ENCODE results near the gene CA10.

Gene CA10

DNA sequence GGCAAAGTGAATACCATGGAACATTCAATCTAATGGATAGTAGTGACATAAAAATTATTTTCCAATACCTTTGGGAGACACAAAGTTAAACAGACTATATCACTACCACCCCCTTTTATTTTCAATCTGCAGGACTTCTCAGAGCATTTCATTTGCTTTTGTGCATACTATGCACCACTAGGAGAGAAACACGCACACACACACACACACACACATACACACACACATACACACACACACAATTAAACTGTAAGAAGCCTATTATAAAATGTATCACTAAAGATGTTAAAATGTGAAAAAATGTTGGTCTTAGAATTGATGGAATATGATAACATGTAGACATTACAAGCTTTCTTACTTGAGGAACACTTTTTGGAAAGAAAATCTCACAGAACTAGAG lies 331.4 kb downstream of the CA10 start:
- Histone ChIP-seq H3K36me3 (no peaks in the 10 kb centered on the region), H3K4me3 (ENCODE audit: low read depth, low read length) (no peak overlapping the region), H3K27me3 (no peaks in the 10 kb centered on the region), H3K9me3 (no peaks in the 10 kb centered on the region), H3K4me1 (no peaks in the 10 kb centered on the region)
- no peak for DNase-seq
- TF ChIP-seq, protein P1, sequence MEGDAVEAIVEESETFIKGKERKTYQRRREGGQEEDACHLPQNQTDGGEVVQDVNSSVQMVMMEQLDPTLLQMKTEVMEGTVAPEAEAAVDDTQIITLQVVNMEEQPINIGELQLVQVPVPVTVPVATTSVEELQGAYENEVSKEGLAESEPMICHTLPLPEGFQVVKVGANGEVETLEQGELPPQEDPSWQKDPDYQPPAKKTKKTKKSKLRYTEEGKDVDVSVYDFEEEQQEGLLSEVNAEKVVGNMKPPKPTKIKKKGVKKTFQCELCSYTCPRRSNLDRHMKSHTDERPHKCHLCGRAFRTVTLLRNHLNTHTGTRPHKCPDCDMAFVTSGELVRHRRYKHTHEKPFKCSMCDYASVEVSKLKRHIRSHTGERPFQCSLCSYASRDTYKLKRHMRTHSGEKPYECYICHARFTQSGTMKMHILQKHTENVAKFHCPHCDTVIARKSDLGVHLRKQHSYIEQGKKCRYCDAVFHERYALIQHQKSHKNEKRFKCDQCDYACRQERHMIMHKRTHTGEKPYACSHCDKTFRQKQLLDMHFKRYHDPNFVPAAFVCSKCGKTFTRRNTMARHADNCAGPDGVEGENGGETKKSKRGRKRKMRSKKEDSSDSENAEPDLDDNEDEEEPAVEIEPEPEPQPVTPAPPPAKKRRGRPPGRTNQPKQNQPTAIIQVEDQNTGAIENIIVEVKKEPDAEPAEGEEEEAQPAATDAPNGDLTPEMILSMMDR (IDR thresholded peaks at IDR 0.05; ENCODE audit: low read depth, low read length) = no peak

DNA sequence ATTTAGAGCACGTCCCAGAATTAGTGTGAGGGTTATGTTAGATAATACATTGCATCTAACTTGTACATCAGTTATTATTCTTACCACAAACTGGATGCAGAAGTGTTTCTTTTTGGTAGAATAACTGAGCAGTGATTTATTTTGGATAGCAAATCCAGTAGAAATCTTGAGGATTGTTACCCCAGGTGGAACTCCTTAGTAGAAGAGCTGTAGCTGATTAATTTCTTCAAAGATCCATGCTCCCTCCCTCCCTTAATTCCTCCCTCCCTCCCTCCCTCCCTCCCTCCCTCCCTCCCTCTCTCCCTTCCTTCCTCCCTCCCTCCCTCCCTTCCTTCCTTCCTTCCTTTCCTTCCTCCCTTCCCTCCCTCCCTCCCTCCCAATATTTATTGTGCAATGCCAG lies 337.7 kb downstream of the CA10 start:
- H3K4me1 ChIP-seq = 0 out of 2 replicates have a peak, but pooled peaks cover 4% of the 10 kb centered on the region
- no peaks in the 10 kb centered on the region for H3K27me3 ChIP-seq
- H3K9me3 ChIP-seq = no peaks in the 10 kb centered on the region
- TF ChIP-seq, protein P1 (IDR thresholded peaks at IDR 0.05; ENCODE audit: low read depth, low read length) = no peak
- no peak overlapping the region for H3K4me3 ChIP-seq (ENCODE audit: low read depth, low read length)
- no peak for DNase-seq
- H3K36me3 ChIP-seq = no peaks in the 10 kb centered on the region

DNA sequence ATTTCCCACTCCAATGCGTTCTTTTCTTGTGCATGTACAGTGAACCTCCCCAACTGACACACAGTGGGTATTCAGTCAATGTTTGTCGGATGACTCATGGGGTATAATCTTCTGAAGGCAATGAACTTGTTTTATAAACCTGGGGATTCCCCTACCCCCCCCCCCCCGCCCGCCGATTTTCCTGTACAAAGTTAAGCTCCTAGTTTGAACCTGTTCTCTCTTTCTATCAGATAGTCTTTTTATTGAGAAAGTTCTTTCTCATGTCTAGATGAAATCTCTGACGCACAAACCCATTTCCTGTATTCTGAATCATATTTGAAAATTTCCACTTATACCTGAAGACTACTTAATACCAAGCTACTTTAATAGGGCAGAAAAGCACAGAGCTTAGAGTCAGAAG lies 338.3 kb downstream of the CA10 start:
- no peaks in the 10 kb centered on the region for H3K9me3 ChIP-seq
- no peak for DNase-seq
- no peak overlapping the region for H3K4me3 ChIP-seq (ENCODE audit: low read depth, low read length)
- 0 out of 2 replicates have a peak, but pooled peaks cover 4% of the 10 kb centered on the region for H3K4me1 ChIP-seq
- TF ChIP-seq, protein P1 (IDR thresholded peaks at IDR 0.05; ENCODE audit: low read depth, low read length) = no peak
- no peaks in the 10 kb centered on the region for H3K27me3 ChIP-seq
- H3K36me3 ChIP-seq = no peaks in the 10 kb centered on the region

DNA sequence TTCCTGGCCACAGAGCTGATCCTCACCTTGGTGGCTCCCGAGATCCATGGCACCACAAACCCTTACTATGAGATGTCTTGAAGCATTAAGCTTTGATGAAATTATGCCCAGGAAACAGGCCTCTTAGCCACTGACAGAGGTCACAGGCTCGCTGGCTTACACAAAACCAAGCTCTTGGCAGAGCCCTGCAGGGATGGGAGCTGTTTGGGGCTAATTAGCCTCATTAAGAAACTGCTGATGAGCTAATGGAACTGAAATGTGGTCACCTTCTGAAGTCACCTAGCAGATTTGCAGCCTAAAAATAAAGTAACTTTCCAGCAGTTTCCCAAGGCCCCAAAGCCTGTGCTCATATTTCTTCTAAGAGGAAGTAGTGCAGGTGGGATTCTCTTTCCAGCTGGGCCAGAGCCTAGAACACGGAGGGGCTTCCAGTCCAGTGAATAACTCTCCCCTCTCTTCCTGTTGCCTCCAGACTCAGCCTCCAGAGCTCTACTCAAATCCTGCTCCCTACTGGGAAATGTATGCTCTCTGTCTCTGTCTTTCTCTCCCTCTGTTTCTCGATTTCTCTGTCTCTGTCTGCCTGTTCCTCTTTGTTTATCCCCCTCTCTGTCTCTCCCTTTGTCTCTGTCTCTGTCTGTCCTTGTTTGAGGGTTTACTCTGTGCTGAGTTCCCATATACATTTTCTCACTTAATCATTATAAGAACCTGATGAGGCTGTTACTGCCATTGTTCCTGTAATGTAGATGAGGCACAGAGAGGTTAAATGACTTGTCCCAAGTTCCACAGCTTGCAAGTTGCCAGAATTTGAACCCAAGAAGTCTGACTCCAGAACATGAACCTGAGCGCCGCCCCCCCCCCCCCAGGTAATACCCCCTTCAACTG lies 338.9 kb downstream of the CA10 start:
- DNase-seq = no peak
- no peaks in the 10 kb centered on the region for H3K9me3 ChIP-seq
- H3K4me1 ChIP-seq = 0 out of 2 replicates have a peak, but pooled peaks cover 4% of the 10 kb centered on the region
- no peaks in the 10 kb centered on the region for H3K27me3 ChIP-seq
- TF ChIP-seq, protein P1 (IDR thresholded peaks at IDR 0.05; ENCODE audit: low read depth, low read length) = no peak
- H3K4me3 ChIP-seq (ENCODE audit: low read depth, low read length) = no peak overlapping the region
- H3K36me3 ChIP-seq = no peaks in the 10 kb centered on the region

DNA sequence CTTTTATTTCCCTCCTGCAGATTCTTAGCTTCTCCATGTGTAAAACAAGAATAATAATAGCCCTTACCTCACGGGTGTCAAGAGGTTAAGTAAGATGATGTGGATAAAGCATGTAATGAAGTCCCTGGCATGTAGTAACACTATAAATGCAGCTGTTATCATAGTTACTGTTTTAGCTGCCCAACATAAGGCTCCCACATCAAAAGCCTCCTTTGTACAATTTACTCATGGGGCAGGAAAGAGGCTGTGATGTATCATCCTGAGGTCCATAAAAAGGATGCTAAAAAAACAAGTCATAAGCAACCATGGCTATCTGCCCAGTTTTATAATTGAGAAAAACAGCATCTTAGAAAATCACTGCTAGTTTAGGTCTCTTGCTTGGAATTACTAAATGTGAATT lies 339.7 kb downstream of the CA10 start:
- 0 out of 2 replicates have a peak, but pooled peaks cover 4% of the 10 kb centered on the region for H3K4me1 ChIP-seq
- DNase-seq = no peak
- no peak overlapping the region for H3K4me3 ChIP-seq (ENCODE audit: low read depth, low read length)
- no peaks in the 10 kb centered on the region for H3K27me3 ChIP-seq
- H3K9me3 ChIP-seq = no peaks in the 10 kb centered on the region
- H3K36me3 ChIP-seq = no peaks in the 10 kb centered on the region
- TF ChIP-seq, protein P1 (IDR thresholded peaks at IDR 0.05; ENCODE audit: low read depth, low read length) = no peak

DNA sequence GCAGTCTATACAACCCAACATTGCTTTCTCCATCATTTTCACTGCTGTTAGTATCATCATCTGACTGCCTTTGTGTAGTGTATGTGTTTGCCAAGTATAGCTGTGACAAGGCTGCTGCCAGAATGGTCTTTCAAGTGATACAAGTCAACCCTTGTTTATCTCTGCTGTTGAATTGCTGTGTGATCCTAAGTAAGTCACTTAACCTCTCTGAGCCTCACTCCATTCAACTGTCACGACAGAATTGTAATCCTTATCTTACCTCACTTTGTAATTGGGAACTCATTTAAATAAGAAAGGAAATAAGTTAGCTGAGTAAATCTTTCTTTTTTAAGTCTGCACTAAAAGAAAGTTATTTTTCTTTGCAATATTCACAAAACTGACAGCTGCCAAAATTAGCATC lies 340.6 kb downstream of the CA10 start:
- H3K4me1 ChIP-seq = 0 out of 2 replicates have a peak, but pooled peaks cover 4% of the 10 kb centered on the region
- H3K4me3 ChIP-seq (ENCODE audit: low read depth, low read length) = no peak overlapping the region
- TF ChIP-seq, protein P1 (IDR thresholded peaks at IDR 0.05; ENCODE audit: low read depth, low read length) = no peak
- no peaks in the 10 kb centered on the region for H3K9me3 ChIP-seq
- H3K36me3 ChIP-seq = no peaks in the 10 kb centered on the region
- no peak for DNase-seq
- H3K27me3 ChIP-seq = no peaks in the 10 kb centered on the region
